IMR-90 (cell line): ENCODE measurements around the gene RAB31. TPM values are rescaled to one million over a fixed set of nuclear protein-coding genes. Genes with fewer than 3 reads are reported as not detected.

Experiments used
- ATAC-seq: fragments of 200-7000 bp; cut with Tn5 transposase; 2 replicates; pipeline ENCODE4 v1.9.1; 2020; ENCODE audit warnings: low read depth, mild to moderate bottlenecking, moderate library complexity
- BruUV-seq: library from RNA; stranded (reverse); fragments of 400-500 nt; replicated peaks from 2 replicates; lab custom pipeline; 2021; lab: Mats Ljungman, UMichigan
- CTCF ChIA-PET: fragments of 300-600 bp; formaldehyde crosslinking; extraction: SDS; loops from one replicate; lab custom pipeline; 2021; ENCODE audit warnings: antibody characterized with exemption; lab: Yijun Ruan, JAX
- POLR2A ChIA-PET: fragments of 300-600 bp; sonication (Branson Sonifier 250); formaldehyde crosslinking; loops from one replicate; lab custom pipeline; 2022; ENCODE audit warnings: antibody characterized with exemption; ENCODE audit not compliant: unreplicated experiment; lab: Charles Lee
- DNase-seq: peaks from one replicate; pipeline ENCODE4 v3.0.0; 2013
- H2AFZ ChIP-seq: replicated peaks from 2 replicates; pipeline ENCODE3; 2013; ENCODE audit warnings: low read length, mild to moderate bottlenecking; ENCODE audit not compliant: poor library complexity
- H2AK5ac ChIP-seq: 2 replicates; pipeline ENCODE4 v1.6.1; 2013; ENCODE audit warnings: low read depth, low read length, inconsistent platforms
- H2AK9ac ChIP-seq: replicated peaks from 2 replicates; pipeline ENCODE3; 2013; ENCODE audit warnings: mild to moderate bottlenecking, low read depth, low read length, moderate library complexity; ENCODE audit not compliant: poor library complexity
- H2BK120ac ChIP-seq: 2 replicates; pipeline ENCODE4 v1.6.1; 2013; ENCODE audit warnings: low read depth, low read length, inconsistent platforms
- H2BK15ac ChIP-seq: 3 replicates; pipeline ENCODE4 v1.6.1; 2013; ENCODE audit warnings: low read depth, low read length, inconsistent platforms
- H2BK20ac ChIP-seq: 2 replicates; pipeline ENCODE4 v1.6.1; 2013; ENCODE audit warnings: low read depth, mild to moderate bottlenecking, inconsistent platforms, low read length, moderate library complexity
- H2BK5ac ChIP-seq: 2 replicates; pipeline ENCODE4 v1.6.1; 2013; ENCODE audit warnings: mild to moderate bottlenecking, low read depth, low read length, inconsistent platforms; ENCODE audit not compliant: poor library complexity, severe bottlenecking
- H3K14ac ChIP-seq: replicated peaks from 2 replicates; pipeline ENCODE4 v1.6.1; 2013; ENCODE audit warnings: low read depth, low read length, inconsistent platforms
- H3K18ac ChIP-seq: 2 replicates; pipeline ENCODE4 v1.6.1; 2013; ENCODE audit warnings: low read depth, low read length, control low read depth
- H3K23ac ChIP-seq: 2 replicates; pipeline ENCODE4 v1.6.1; 2013; ENCODE audit warnings: low read depth, low read length, inconsistent platforms
- H3K27ac ChIP-seq: 2 replicates; pipeline ENCODE4 v1.5.1; 2013; ENCODE audit warnings: mild to moderate bottlenecking, control low read depth, low read length; ENCODE audit not compliant: insufficient read depth
- H3K27me3 ChIP-seq: 2 replicates; pipeline ENCODE4 v1.6.1; 2013; ENCODE audit warnings: low read length; ENCODE audit not compliant: control insufficient read depth, insufficient read depth
- H3K36me3 ChIP-seq: 2 replicates; pipeline ENCODE4 v1.6.1; 2013; ENCODE audit warnings: low read length, mixed read lengths; ENCODE audit not compliant: control insufficient read depth, insufficient read depth
- H3K4ac ChIP-seq: 2 replicates; pipeline ENCODE4 v1.6.1; 2013; ENCODE audit warnings: low read depth, low read length, inconsistent platforms
- H3K4me1 ChIP-seq: 2 replicates; pipeline ENCODE4 v1.6.1; 2013; ENCODE audit warnings: low read length, mixed read lengths; ENCODE audit not compliant: control insufficient read depth, insufficient read depth
- H3K4me2 ChIP-seq: 2 replicates; pipeline ENCODE4 v1.6.1; 2013; ENCODE audit warnings: low read depth, mild to moderate bottlenecking, control low read depth, low read length, moderate library complexity
- H3K4me3 ChIP-seq: 2 replicates; pipeline ENCODE4 v1.5.1; 2013; ENCODE audit warnings: low read depth, mild to moderate bottlenecking, control low read depth, low read length, moderate library complexity; ENCODE audit not compliant: insufficient read depth
- H3K56ac ChIP-seq: 2 replicates; pipeline ENCODE4 v1.6.1; 2013; ENCODE audit warnings: low read length, inconsistent platforms; ENCODE audit not compliant: insufficient read depth; ENCODE audit errors: extremely low read depth
- H3K79me1 ChIP-seq, 2 experiments: 2 replicates each; pipeline ENCODE4 v1.6.1; 2013; ENCODE audit warnings: low read length in 2 of 2, inconsistent platforms in 1 of 2, low read depth in 1 of 2
- H3K9ac ChIP-seq: 2 replicates; pipeline ENCODE4 v1.6.1; 2013; ENCODE audit warnings: low read depth, low read length, control low read depth
- H3K9me1 ChIP-seq: 2 replicates; pipeline ENCODE4 v1.6.1; 2013; ENCODE audit warnings: low read length, inconsistent platforms; ENCODE audit not compliant: insufficient read depth
- H3K9me3 ChIP-seq: 2 replicates; pipeline ENCODE4 v1.6.1; 2013; ENCODE audit warnings: low read length; ENCODE audit not compliant: control insufficient read depth, insufficient read depth
- H4K20me1 ChIP-seq: 2 replicates; pipeline ENCODE4 v1.6.1; 2013; ENCODE audit warnings: low read length, inconsistent platforms; ENCODE audit not compliant: insufficient read depth
- H4K5ac ChIP-seq: 2 replicates; pipeline ENCODE4 v1.6.1; 2013; ENCODE audit warnings: mild to moderate bottlenecking, low read depth, low read length, control low read depth
- H4K8ac ChIP-seq, 2 experiments: 2 replicates each; pipeline ENCODE4 v1.6.1; 2013; ENCODE audit warnings: low read depth in 2 of 2, low read length in 2 of 2, control low read depth in 1 of 2, inconsistent platforms in 1 of 2
- H4K91ac ChIP-seq: 2 replicates; pipeline ENCODE4 v1.6.1; 2013; ENCODE audit warnings: low read depth, low read length, inconsistent platforms; ENCODE audit not compliant: insufficient read depth
- BHLHE40 ChIP-seq: fragments of 150-350 bp; IDR thresholded peaks from 2 replicates; pipeline ENCODE4 v1.6.1; 2016; ENCODE audit warnings: mild to moderate bottlenecking, low read depth, low read length
- CEBPB ChIP-seq: IDR thresholded peaks from 2 replicates; pipeline ENCODE4 v1.6.1; 2012; ENCODE audit warnings: low read depth, low read length, improper control_type of control experiment
- CTCF ChIP-seq: conservative IDR thresholded peaks from 2 replicates; pipeline ENCODE4 v1.5.1; 2012; ENCODE audit warnings: mild to moderate bottlenecking, low read depth, low read length, improper control_type of control experiment
- FOS ChIP-seq: fragments of 150-350 bp; IDR thresholded peaks from 2 replicates; pipeline ENCODE4 v1.6.1; 2016; ENCODE audit warnings: low read depth, low read length
- MAFK ChIP-seq: IDR thresholded peaks from 2 replicates; pipeline ENCODE4 v1.6.1; 2012; ENCODE audit warnings: low read depth, low read length, improper control_type of control experiment
- MAZ ChIP-seq: IDR thresholded peaks from 2 replicates; pipeline ENCODE4 v1.6.1; 2012; ENCODE audit warnings: low read depth, mild to moderate bottlenecking, low read length, improper control_type of control experiment, moderate library complexity, borderline replicate concordance
- MXI1 ChIP-seq: IDR thresholded peaks from 2 replicates; pipeline ENCODE4 v1.6.1; 2012; ENCODE audit warnings: low read depth, mild to moderate bottlenecking, low read length, moderate library complexity, borderline replicate concordance
- NFE2L2 ChIP-seq: fragments of 150-350 bp; IDR thresholded peaks from 2 replicates; pipeline ENCODE4 v1.6.1; 2016; ENCODE audit warnings: low read depth, mild to moderate bottlenecking, low read length
- POLR2A ChIP-seq: IDR thresholded peaks from 2 replicates; pipeline ENCODE4 v1.6.1; 2012; ENCODE audit warnings: mild to moderate bottlenecking, low read depth, low read length
- RAD21 ChIP-seq: IDR thresholded peaks from 2 replicates; pipeline ENCODE4 v1.6.1; 2012; ENCODE audit warnings: low read length, improper control_type of control experiment
- RCOR1 ChIP-seq: IDR thresholded peaks from 2 replicates; pipeline ENCODE4 v1.6.1; 2012; ENCODE audit warnings: mild to moderate bottlenecking, low read length, improper control_type of control experiment; ENCODE audit not compliant: insufficient replicate concordance
- RFX5 ChIP-seq: IDR thresholded peaks from 2 replicates; pipeline ENCODE4 v1.8.0; 2012; ENCODE audit warnings: low read depth, mild to moderate bottlenecking, low read length, moderate library complexity
- SMC3 ChIP-seq: fragments of 150-350 bp; IDR thresholded peaks from 2 replicates; pipeline ENCODE4 v1.6.1; 2016; ENCODE audit warnings: low read depth, mild to moderate bottlenecking, antibody characterized with exemption, low read length, moderate library complexity
- dilution Hi-C: fragments of 300-500 bp; cut with HindIII; formaldehyde crosslinking; loops from one replicate; pipeline ENCODE4 v1.14.3; 2018; ENCODE audit warnings: low sequenced_read_pairs; ENCODE audit not compliant: unreplicated experiment
- in situ Hi-C: fragments of 300-500 bp; cut with MboI; formaldehyde crosslinking; loops from 3 replicates; pipeline ENCODE4 v1.14.3; 2019; ENCODE audit warnings: low sequenced_read_pairs, inconsistent platforms, mixed read lengths
- intact Hi-C: fragments of 100-400 bp; cut with micrococcal nuclease; formaldehyde crosslinking; loops from 2 replicates; pipeline ENCODE4 v1.10.0; 2022
- polyA plus RNA-seq, 3 experiments: library from polyadenylated mRNA; depleted of rRNA; stranded (reverse); fragments of >200 nt; gene quantifications; 2 replicates each; pipeline ENCODE4 v1.2.3, GENCODE V29; 2012; ENCODE audit warnings: low replicate concordance in 1 of 3
- total RNA-seq: library from RNA; depleted of rRNA; stranded (reverse); fragments of >200 nt; gene quantifications from 2 replicates; pipeline ENCODE4 v1.2.3, GENCODE V29; 2012
- TF ChIP-seq, protein P1 (sequence below): fragments of 150-350 bp; IDR thresholded peaks from 2 replicates; pipeline ENCODE4 v1.6.1; 2016; ENCODE audit warnings: low read depth, mild to moderate bottlenecking, low read length, moderate library complexity, borderline replicate concordance
- TF ChIP-seq, protein P2 (sequence below): fragments of 150-350 bp; IDR thresholded peaks from 2 replicates; pipeline ENCODE4 v1.6.1; 2017; ENCODE audit warnings: mild to moderate bottlenecking, antibody characterized with exemption, low read length, low read depth

Gene RAB31
- total and polyA plus RNA-seq, 2 of the 4 experiments (the other 2 are of a cell fraction), result 13.8 to 26.9 TPM

DNA sequence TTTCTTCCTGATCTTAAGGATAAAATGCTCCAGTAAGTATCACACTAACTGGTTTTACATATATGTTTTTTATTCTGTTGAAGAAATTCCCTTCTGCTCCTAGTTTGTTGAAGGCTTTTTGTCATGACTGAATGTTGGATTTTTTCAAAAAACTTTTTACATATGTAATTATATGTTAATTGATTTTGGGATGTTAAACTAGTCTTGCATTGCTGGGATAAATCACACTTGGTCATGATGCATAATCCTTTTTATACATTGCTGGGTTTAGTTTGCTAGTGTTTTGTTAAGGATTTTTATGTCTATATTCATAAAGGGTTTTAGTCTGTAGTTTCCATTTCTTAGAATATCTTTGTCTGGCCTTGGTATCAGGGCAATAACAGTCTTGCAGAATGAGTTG is 112.0 kb downstream of the RAB31 start:
- Histone ChIP-seq H3K18ac (no peak overlapping the region), H3K36me3 (peaks cover 3% of the 10 kb centered on the region), H3K79me1 (peaks cover 25 to 31% of the 10 kb centered on the region in 2 experiments), H3K4ac (no peak overlapping the region), H3K56ac (no peak overlapping the region), H4K20me1 (no peaks in the 10 kb centered on the region), H3K9me1 (peaks cover 9% of the 10 kb centered on the region), H3K4me2 (no peak overlapping the region), H2AK5ac (no peak overlapping the region), H3K14ac (no peak overlapping the region), H4K91ac (no peak overlapping the region), H2AK9ac (no peak overlapping the region), H3K9ac (no peak overlapping the region), H4K5ac (no peak overlapping the region), H3K9me3 (no peaks in the 10 kb centered on the region), H4K8ac (no peak overlapping the region), H2BK20ac (no peak overlapping the region), H3K23ac (no peak overlapping the region), H2BK120ac (no peak overlapping the region), H3K27me3 (no peaks in the 10 kb centered on the region), H3K4me3 (no peak overlapping the region), H3K27ac (no peak overlapping the region), H2BK15ac (no peak overlapping the region), H2AFZ (no peak overlapping the region), H3K4me1 (peaks cover 12% of the 10 kb centered on the region), H2BK5ac (no peak overlapping the region)
- TF ChIP-seq MXI1, result no peak
- no peak for TF ChIP-seq NFE2L2
- TF ChIP-seq, protein P1, sequence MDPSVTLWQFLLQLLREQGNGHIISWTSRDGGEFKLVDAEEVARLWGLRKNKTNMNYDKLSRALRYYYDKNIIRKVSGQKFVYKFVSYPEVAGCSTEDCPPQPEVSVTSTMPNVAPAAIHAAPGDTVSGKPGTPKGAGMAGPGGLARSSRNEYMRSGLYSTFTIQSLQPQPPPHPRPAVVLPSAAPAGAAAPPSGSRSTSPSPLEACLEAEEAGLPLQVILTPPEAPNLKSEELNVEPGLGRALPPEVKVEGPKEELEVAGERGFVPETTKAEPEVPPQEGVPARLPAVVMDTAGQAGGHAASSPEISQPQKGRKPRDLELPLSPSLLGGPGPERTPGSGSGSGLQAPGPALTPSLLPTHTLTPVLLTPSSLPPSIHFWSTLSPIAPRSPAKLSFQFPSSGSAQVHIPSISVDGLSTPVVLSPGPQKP, result no peak
- no peak for TF ChIP-seq CTCF
- no peak for TF ChIP-seq SMC3
- TF ChIP-seq FOS, result no peak
- TF ChIP-seq RAD21, result no peak
- TF ChIP-seq MAZ, result no peak
- TF ChIP-seq POLR2A, result no peak
- no peak for TF ChIP-seq MAFK
- TF ChIP-seq CEBPB, result no peak
- TF ChIP-seq, protein P2, sequence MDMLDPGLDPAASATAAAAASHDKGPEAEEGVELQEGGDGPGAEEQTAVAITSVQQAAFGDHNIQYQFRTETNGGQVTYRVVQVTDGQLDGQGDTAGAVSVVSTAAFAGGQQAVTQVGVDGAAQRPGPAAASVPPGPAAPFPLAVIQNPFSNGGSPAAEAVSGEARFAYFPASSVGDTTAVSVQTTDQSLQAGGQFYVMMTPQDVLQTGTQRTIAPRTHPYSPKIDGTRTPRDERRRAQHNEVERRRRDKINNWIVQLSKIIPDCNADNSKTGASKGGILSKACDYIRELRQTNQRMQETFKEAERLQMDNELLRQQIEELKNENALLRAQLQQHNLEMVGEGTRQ, result no peak
- no peak for TF ChIP-seq BHLHE40
- no peak for TF ChIP-seq RFX5
- no peak for TF ChIP-seq RCOR1
- in situ Hi-C loops (no loop called here), dilution Hi-C loops (no loop called here), intact Hi-C loops (no loop called here)
- no TSS peak for BruUV-seq
- CTCF ChIA-PET, result no interaction called here
- DNase-seq (no peak), ATAC-seq (no peak)
- POLR2A ChIA-PET, result no interaction called here
